ENCODE data around the gene ASPSCR1. TPM values are rescaled to one million over a fixed set of nuclear protein-coding genes. Genes with fewer than 3 reads are reported as not detected.

Gene ASPSCR1
- total RNA-seq, 2 donors from 2014 or later = 14.1 to 18.8 TPM

DNA sequence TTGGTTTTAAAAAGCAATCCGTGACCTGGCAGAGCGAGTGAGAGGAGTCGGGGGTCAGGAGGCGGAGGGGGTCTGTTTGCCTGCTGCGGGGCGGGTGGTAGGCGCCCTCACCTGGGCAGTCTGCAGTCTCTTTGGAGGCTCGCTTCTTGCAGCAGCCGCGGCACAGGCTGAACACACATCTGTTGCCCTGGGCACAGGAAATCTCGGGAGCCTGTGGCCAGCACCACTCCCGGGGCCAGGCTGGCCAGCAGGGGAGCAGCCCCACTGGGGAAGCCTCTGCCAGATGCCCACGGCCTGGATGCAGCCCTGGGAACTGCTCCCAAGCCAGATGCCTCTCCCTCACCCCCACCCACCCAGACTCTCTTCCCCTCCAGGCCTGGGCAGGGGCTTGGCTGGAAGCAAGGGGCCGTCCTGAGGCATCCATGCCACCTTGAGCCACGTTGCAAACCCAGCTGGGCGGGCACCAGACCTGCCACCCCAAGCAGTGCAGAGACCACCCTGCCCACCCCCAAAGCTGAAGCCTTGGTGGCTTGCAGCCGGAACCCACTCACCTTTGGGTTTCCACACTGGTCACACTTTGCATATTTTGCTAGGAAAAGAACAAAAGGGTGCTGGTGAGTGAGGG, 80.9 kb downstream of the ASPSCR1 start:
- Histone ChIP-seq H3K4me3 (no peak overlapping the region), H3K27ac (no peak overlapping the region), H3K9me3 (no peaks in the 10 kb centered on the region), H3K36me3 (peaks cover 73% of the 10 kb centered on the region), H3K27me3 (no peaks in the 10 kb centered on the region), H3K4me1 (peaks cover 0 to 6% of the 10 kb centered on the region in 2 donors)
- DNase-seq (ENCODE audit: low spot score) = no peak
- TF ChIP-seq, protein P1, sequence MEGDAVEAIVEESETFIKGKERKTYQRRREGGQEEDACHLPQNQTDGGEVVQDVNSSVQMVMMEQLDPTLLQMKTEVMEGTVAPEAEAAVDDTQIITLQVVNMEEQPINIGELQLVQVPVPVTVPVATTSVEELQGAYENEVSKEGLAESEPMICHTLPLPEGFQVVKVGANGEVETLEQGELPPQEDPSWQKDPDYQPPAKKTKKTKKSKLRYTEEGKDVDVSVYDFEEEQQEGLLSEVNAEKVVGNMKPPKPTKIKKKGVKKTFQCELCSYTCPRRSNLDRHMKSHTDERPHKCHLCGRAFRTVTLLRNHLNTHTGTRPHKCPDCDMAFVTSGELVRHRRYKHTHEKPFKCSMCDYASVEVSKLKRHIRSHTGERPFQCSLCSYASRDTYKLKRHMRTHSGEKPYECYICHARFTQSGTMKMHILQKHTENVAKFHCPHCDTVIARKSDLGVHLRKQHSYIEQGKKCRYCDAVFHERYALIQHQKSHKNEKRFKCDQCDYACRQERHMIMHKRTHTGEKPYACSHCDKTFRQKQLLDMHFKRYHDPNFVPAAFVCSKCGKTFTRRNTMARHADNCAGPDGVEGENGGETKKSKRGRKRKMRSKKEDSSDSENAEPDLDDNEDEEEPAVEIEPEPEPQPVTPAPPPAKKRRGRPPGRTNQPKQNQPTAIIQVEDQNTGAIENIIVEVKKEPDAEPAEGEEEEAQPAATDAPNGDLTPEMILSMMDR (IDR thresholded peaks at IDR 0.05) = no peak

DNA sequence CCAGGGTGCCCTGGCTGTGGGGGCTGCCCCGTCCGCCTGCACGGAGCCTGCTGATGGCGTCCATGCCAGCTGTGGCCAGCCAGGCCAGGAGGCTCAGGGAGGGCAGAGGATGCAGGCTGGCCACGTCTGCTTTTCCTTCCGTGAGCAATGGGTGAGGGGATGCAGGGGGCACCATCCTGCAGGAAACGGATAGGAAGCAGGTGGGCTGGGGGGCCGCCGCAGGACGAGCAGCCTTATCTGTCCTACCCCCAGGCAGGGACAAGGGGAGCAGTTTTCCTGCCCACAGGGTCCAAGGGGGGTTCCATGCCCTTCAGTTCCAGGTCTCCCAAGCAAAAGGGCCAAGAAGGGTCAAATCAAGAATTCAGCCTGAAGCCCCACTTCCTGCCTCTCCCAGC, 81.4 kb downstream of the ASPSCR1 start:
- no peak overlapping the region for H3K27ac ChIP-seq

DNA sequence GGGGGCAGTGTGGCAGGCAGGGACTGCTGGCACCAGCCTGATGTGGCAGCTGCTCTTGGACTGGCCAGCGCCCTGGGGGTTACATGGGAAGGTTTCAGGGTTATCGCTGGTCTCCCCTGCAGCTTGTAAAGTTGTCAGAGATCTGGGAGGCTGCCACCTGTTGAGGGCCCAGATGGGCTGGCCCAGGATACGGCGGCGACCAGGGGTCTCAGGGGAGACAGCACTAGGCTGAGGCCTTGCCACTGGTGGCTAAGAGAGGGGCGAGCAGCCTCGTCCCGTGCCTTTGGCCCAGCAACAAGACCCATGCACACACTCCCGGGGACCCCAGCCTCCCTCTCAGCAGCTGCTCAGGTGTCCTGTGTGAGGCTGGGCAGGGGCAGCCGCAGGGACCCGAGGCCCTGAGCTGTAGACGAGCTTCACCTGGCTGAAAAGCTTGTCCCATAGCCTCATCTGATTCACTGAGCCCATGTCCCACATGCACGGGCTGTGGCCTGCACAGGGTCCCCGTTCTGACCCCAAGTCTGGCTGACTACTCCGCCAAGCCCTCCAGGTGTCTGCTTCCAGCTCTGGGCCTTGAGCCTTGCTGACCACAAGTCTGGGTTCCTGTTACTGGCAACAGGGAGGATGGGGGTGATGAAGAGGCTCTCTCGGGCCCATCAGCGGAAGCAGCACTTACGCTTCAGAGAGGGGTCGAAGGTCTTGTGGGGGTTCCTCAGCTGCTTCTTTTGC, 82.0 kb downstream of the ASPSCR1 start:
- TF ChIP-seq, protein P1 (IDR thresholded peaks at IDR 0.05) = no peak
- Histone ChIP-seq H3K36me3 (peaks cover 63% of the 10 kb centered on the region), H3K27me3 (no peaks in the 10 kb centered on the region), H3K9me3 (no peaks in the 10 kb centered on the region), H3K4me3 (no peak overlapping the region), H3K27ac (no peak overlapping the region), H3K4me1 (peaks cover 0 to 14% of the 10 kb centered on the region in 2 donors)
- no peak for DNase-seq (ENCODE audit: low spot score)

More for the DNA sequence above, 81.4 kb downstream of the ASPSCR1 start:
- H3K36me3 ChIP-seq = peaks cover 69% of the 10 kb centered on the region
- TF ChIP-seq, protein P1 (IDR thresholded peaks at IDR 0.05) = no peak
- peaks cover 0 to 8% of the 10 kb centered on the region in 2 donors for H3K4me1 ChIP-seq
- no peak overlapping the region for H3K4me3 ChIP-seq
- H3K9me3 ChIP-seq = no peaks in the 10 kb centered on the region
- H3K27me3 ChIP-seq = no peaks in the 10 kb centered on the region
- DNase-seq (ENCODE audit: low spot score) = no peak

DNA sequence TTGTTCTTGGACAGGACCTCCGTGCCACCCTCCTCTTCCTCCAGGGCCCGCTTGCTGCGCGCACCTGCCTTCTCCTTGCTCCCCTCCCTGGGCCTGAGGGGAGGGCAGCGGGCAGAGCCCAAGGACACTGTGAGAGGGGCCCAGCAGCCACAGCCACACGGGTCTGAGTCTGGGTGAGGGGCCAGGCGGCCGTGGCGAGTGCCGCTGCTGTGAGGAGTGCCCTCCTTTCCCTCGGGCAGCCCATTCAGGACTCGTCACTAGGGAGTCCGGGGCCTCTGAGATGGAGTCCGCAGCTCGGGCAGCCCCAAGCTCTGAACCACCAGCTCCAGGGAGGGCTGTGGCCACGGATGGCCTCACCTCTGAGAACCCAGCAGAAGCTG, 82.6 kb downstream of the ASPSCR1 start:
- Histone ChIP-seq H3K27ac (no peak overlapping the region), H3K4me3 (no peak overlapping the region), H3K9me3 (no peaks in the 10 kb centered on the region), H3K36me3 (peaks cover 57% of the 10 kb centered on the region), H3K27me3 (no peaks in the 10 kb centered on the region), H3K4me1 (peaks cover 0 to 19% of the 10 kb centered on the region in 2 donors)
- DNase-seq (ENCODE audit: low spot score) = no peak
- TF ChIP-seq, protein P1 (IDR thresholded peaks at IDR 0.05) = no peak

DNA sequence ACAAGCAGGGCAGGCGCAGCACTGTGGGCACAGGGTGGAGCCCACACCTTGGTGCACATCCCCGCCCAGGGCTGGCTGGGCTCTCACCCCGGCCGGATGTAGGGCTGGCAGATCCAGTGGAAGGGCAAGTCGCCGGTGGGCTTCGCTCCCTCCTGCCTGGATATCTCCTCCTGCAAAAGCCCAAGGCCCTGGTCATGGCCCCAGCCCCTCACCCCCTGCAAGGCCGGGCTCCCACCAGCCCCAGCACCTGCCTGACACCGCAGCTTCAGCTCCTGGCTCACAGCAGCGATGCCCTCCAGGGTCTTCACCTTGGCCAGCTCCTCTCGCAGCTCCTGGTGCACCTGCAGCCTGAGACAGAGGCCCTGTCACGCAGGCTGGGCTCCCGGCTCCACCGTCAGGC, 83.2 kb downstream of the ASPSCR1 start:
- Histone ChIP-seq H3K9me3 (no peaks in the 10 kb centered on the region), H3K27me3 (no peaks in the 10 kb centered on the region), H3K27ac (no peak overlapping the region), H3K4me3 (no peak overlapping the region), H3K36me3 (peaks cover 51% of the 10 kb centered on the region), H3K4me1 (peaks cover 0 to 22% of the 10 kb centered on the region in 2 donors)
- TF ChIP-seq, protein P1 (IDR thresholded peaks at IDR 0.05) = no peak
- DNase-seq (ENCODE audit: low spot score) = no peak
